Spleen (tissue), 11 donors: ENCODE data around the gene DOCK10. TPM values are rescaled to one million over a fixed set of nuclear protein-coding genes. Genes with fewer than 3 reads are reported as not detected.

ENCODE experiments used
- DNase-seq: peaks from one replicate; pipeline ENCODE4 v3.0.0-alpha.2; 2020
- H3K27ac ChIP-seq, 8 donors: fragments of 200-600 bp; sonication (generic) in 7 of 8; 1 replicate in 4 of 8; 2 replicates in 4 of 8; pipeline versions ENCODE4 v1.5.0 to v1.8.0; 2016 to 2021; ENCODE audit warnings: inconsistent platforms in 4 of 8, mild to moderate bottlenecking in 4 of 8, moderate library complexity in 1 of 8
- H3K27me3 ChIP-seq, 7 donors: fragments of 200-600 bp; sonication (generic) in 6 of 7; replicated peaks in 1 of 7; 1 replicate in 4 of 7; 2 replicates in 3 of 7; pipeline versions ENCODE4 v1.5.0 to v1.8.0; 2016 to 2021; ENCODE audit warnings: inconsistent platforms in 3 of 7, mild to moderate bottlenecking in 1 of 7
- H3K36me3 ChIP-seq, 6 donors: fragments of 200-600 bp; sonication (generic) in 5 of 6; 1 replicate in 4 of 6; 2 replicates in 2 of 6; pipeline versions ENCODE4 v1.5.0 to v1.8.0; 2016 to 2021; ENCODE audit warnings: inconsistent platforms in 2 of 6
- H3K4me1 ChIP-seq, 6 donors: fragments of 200-600 bp; sonication (generic) in 5 of 6; 1 replicate in 3 of 6; 2 replicates in 3 of 6; pipeline versions ENCODE4 v1.5.0 to v1.8.0; 2016 to 2021; ENCODE audit warnings: inconsistent platforms in 3 of 6
- H3K4me3 ChIP-seq, 8 donors: fragments of 200-600 bp; sonication (generic) in 7 of 8; 1 replicate in 4 of 8; 2 replicates in 4 of 8; pipeline versions ENCODE4 v1.5.0 to v1.8.0; 2016 to 2021; ENCODE audit warnings: inconsistent platforms in 4 of 8, mild to moderate bottlenecking in 4 of 8, moderate library complexity in 2 of 8
- H3K9me3 ChIP-seq, 8 donors: fragments of 200-600 bp; sonication (generic) in 7 of 8; 1 replicate in 4 of 8; 2 replicates in 4 of 8; pipeline versions ENCODE4 v1.5.0 to v1.8.0; 2016 to 2021; ENCODE audit warnings: inconsistent platforms in 4 of 8
- POLR2A ChIP-seq, 3 donors: fragments of 450-650 bp; IDR thresholded peaks; one replicate each; pipeline ENCODE4 v1.5.1; 2017; ENCODE audit warnings: antibody characterized with exemption in 3 of 3, mild to moderate bottlenecking in 1 of 3
- POLR2AphosphoS5 ChIP-seq, 3 donors: sonication (generic); formaldehyde crosslinking; IDR thresholded peaks; one replicate each; pipeline ENCODE4 v1.5.1; 2017; ENCODE audit warnings: antibody characterized with exemption in 3 of 3
- WGBS, 5 donors: extraction: QIAGEN DNeasy Blood & Tissue Kit in 3 of 5; methylation state at CpG; one replicate each; pipeline versions ENCODE4 v1.1.5 to v1.1.7; 2013 to 2018; 5-methylcytosine and 5-hydroxymethylcytosine counted together
- intact Hi-C: fragments of 100-400 bp; cut with DNase I; formaldehyde crosslinking; loops from one replicate; pipeline ENCODE4 v1.15.0; 2023; ENCODE audit warnings: low total_unique reads
- polyA plus RNA-seq, 3 donors: library from polyadenylated mRNA; stranded (reverse); fragments of 200-250 nt; gene quantifications; one replicate each; pipeline ENCODE4 v1.2.1, GENCODE V29; 2013
- total RNA-seq, 7 donors: library from RNA; depleted of rRNA in 3 of 7; stranded (reverse); fragments of >200 nt in 3 of 7; fragmentation: NEBNext Ultra II Directional in 4 of 7; extraction: Animal tissue kit (Norgen Biotek cat#: 25700) in 4 of 7; gene quantifications; one replicate each; pipeline versions ENCODE4 v1.1.0 to v1.2.1, GENCODE V29; 2016 to 2021
- TF ChIP-seq, protein P1 (sequence below), 11 experiments: fragments of 200-600 bp in 7 of 11; fragments of 450-650 bp in 4 of 11; sonication (generic) in 4 of 11; IDR thresholded peaks in 8 of 11; conservative IDR thresholded peaks in 3 of 11; 1 replicate in 7 of 11; 2 replicates in 4 of 11; pipeline versions ENCODE4 v1.4.0 to v1.8.0; 2016 to 2021; ENCODE audit warnings: antibody characterized with exemption in 11 of 11, inconsistent platforms in 4 of 11, mild to moderate bottlenecking in 1 of 11
- donor health status: healthy with polysubstance abuse.
- donor health status: DM: no; HTN: no; CAD: no; lungs with moderate emphysema.
- donor health status: DM: no; HTN: no; CAD: no.
- donor health status: Bipolar disorder and iron deficiency.
- donor health status: healthy.
- donor health status: DM: no; HTN: no; CAD: no.
- donor health status: DM: yes; HTN: yes; CAD: no.

DOCK10 gene
- total and polyA plus RNA-seq, 10 donors = 12.5 to 203 (median 158) TPM

DNA sequence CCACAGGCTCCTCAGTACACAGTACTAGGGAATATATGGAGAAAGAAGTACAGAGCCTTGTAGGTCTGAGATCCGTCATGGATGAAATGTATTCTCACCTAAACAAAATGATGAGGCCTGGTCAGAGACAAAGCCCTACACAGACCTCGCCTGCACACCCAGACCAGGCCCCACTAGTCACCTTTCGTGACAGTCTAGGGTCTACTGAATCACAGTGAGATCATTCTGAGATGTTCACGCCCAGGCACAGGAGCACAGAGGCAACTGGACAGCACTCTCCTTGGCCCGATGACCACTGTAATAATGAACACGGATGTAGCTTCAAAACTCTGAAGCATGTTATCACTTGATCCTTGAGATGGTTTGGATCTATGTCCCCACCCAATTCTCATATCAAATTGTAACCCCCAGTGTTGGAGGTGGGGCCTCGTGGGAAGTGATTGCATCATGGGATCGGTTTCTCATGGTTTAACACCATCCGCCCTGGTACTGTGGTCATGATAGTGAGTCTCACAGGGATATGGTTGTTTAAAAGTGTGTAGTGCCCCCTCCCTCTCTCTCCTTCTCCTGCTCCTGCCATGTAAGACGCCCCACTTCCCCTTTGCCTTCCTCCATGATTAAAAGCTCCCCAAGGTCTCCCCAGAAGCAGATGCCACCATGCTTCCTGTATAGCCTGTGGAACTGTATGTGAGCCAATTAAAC lies 15.1 kb downstream of the DOCK10 start:
- peaks cover 16 to 98% (median 39%) of the 10 kb centered on the region in 6 donors for H3K4me1 ChIP-seq
- intact Hi-C loops = no loop called here
- TF ChIP-seq, protein P1, sequence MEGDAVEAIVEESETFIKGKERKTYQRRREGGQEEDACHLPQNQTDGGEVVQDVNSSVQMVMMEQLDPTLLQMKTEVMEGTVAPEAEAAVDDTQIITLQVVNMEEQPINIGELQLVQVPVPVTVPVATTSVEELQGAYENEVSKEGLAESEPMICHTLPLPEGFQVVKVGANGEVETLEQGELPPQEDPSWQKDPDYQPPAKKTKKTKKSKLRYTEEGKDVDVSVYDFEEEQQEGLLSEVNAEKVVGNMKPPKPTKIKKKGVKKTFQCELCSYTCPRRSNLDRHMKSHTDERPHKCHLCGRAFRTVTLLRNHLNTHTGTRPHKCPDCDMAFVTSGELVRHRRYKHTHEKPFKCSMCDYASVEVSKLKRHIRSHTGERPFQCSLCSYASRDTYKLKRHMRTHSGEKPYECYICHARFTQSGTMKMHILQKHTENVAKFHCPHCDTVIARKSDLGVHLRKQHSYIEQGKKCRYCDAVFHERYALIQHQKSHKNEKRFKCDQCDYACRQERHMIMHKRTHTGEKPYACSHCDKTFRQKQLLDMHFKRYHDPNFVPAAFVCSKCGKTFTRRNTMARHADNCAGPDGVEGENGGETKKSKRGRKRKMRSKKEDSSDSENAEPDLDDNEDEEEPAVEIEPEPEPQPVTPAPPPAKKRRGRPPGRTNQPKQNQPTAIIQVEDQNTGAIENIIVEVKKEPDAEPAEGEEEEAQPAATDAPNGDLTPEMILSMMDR (IDR thresholded peaks at IDR 0.05 in 8 of 11, conservative IDR thresholded peaks at IDR 0.05 in 3 of 11) = no peak
- TF ChIP-seq POLR2A (IDR thresholded peaks at IDR 0.05) (no peak), POLR2AphosphoS5 (IDR thresholded peaks at IDR 0.05) (no peak)
- DNase-seq = no peak
- H3K4me3 ChIP-seq = no peak overlapping the region
- H3K27ac ChIP-seq = peak overlapping the region in 4 of 8 donors; percentile 12 to 63 (median 51)
- H3K27me3 ChIP-seq = no peaks in the 10 kb centered on the region
- 70 to 88% (median 79%) methylated on average over 9 to 10 of the region's 10 CpGs for WGBS, 5 donors
- no peaks in the 10 kb centered on the region for H3K9me3 ChIP-seq
- H3K36me3 ChIP-seq = no peaks in the 10 kb centered on the region

- Histone ChIP-seq H3K27ac (peak overlapping the region in 6 of 8 donors; percentile 1 to 63 (median 36)), H3K9me3 (no peaks in the 10 kb centered on the region), H3K36me3 (no peaks in the 10 kb centered on the region), H3K4me1 (peaks cover 16 to 98% (median 38%) of the 10 kb centered on the region in 6 donors), H3K27me3 (no peaks in the 10 kb centered on the region), H3K4me3 (no peak overlapping the region)
- DNase-seq = no peak
- intact Hi-C loops = no loop called here
- WGBS, 5 donors = 9 to 24% (median 14%) methylated on average over 2 of the region's 2 CpGs
- TF ChIP-seq POLR2AphosphoS5 (IDR thresholded peaks at IDR 0.05) = peak in 1 of 3 donors; percentile 25
- TF ChIP-seq POLR2A (IDR thresholded peaks at IDR 0.05) = no peak
Measured at GRCh38 chr2:225025917-225026571, 16.2 kb downstream of the DOCK10 start.

GRCh38 chr2:225022188-225022587 lies 20.1 kb downstream of the DOCK10 start:
- Histone ChIP-seq H3K27me3 (no peaks in the 10 kb centered on the region), H3K4me1 (peaks cover 16 to 87% (median 25%) of the 10 kb centered on the region in 6 donors), H3K27ac (no peak overlapping the region), H3K9me3 (no peaks in the 10 kb centered on the region), H3K36me3 (no peaks in the 10 kb centered on the region), H3K4me3 (no peak overlapping the region)
- WGBS, 5 donors = 50 to 81% (median 68%) methylated on average over 4 of the region's 4 CpGs
- no peak for TF ChIP-seq POLR2A (IDR thresholded peaks at IDR 0.05)
- TF ChIP-seq, protein P1 (IDR thresholded peaks at IDR 0.05 in 8 of 11, conservative IDR thresholded peaks at IDR 0.05 in 3 of 11) = no peak
- no peak for TF ChIP-seq POLR2AphosphoS5 (IDR thresholded peaks at IDR 0.05)
- intact Hi-C loops = no loop called here
- no peak for DNase-seq

GRCh38 chr2:225020168-225020849 lies 22.0 kb downstream of the DOCK10 start:
- Histone ChIP-seq H3K36me3 (no peaks in the 10 kb centered on the region), H3K27ac (no peak overlapping the region), H3K4me3 (no peak overlapping the region), H3K4me1 (peaks cover 0 to 68% (median 9%) of the 10 kb centered on the region in 6 donors), H3K27me3 (no peaks in the 10 kb centered on the region), H3K9me3 (no peaks in the 10 kb centered on the region)
- 56 to 78% (median 68%) methylated on average over 3 of the region's 3 CpGs for WGBS, 5 donors
- TF ChIP-seq POLR2A (IDR thresholded peaks at IDR 0.05) = no peak
- TF ChIP-seq, protein P1 (IDR thresholded peaks at IDR 0.05 in 8 of 11, conservative IDR thresholded peaks at IDR 0.05 in 3 of 11) = no peak
- TF ChIP-seq POLR2AphosphoS5 (IDR thresholded peaks at IDR 0.05) = no peak
- intact Hi-C loops = no loop called here
- no peak for DNase-seq
